HEK293 (cell line): ENCODE measurements around the gene DNM1.

Experiments used
- CTCF ChIA-PET: fragments of 350-600 bp; formaldehyde crosslinking; extraction: SDS; loops from one replicate; lab custom pipeline; 2021; ENCODE audit warnings: antibody characterized with exemption; lab: Yijun Ruan, JAX
- POLR2A ChIA-PET: fragments of 300-600 bp; formaldehyde crosslinking; extraction: SDS; loops from one replicate; lab custom pipeline; 2020; ENCODE audit warnings: antibody characterized with exemption, inconsistent platforms; lab: Yijun Ruan, JAX
- H3K27ac ChIP-seq: fragments of 200-500 bp; sonication (Bioruptor generic); 2 replicates; pipeline ENCODE4 v1.5.1; 2014; ENCODE audit warnings: low read depth, low read length, control low read depth, inconsistent platforms; ENCODE audit errors: extremely low read depth
- H3K36me3 ChIP-seq, 2 experiments: fragments of 200-500 bp in 1 of 2; sonication (Bioruptor generic) in 1 of 2; 1 replicate in 1 of 2; 2 replicates in 1 of 2; pipeline ENCODE4 v1.5.1; 2014 to 2017; ENCODE audit warnings: inconsistent platforms in 2 of 2, low read length in 2 of 2; ENCODE audit not compliant: control insufficient read depth in 2 of 2, insufficient read depth in 1 of 2
- H3K4me1 ChIP-seq: fragments of 200-500 bp; sonication (Bioruptor generic); 2 replicates; pipeline ENCODE4 v1.5.1; 2014; ENCODE audit warnings: mild to moderate bottlenecking, low read length, inconsistent platforms; ENCODE audit not compliant: control insufficient read depth, insufficient read depth
- H3K4me3 ChIP-seq: 2 replicates; pipeline ENCODE4 v1.5.1; 2011; ENCODE audit warnings: low read depth, mild to moderate bottlenecking, control low read depth, low read length, moderate library complexity
- H3K9me3 ChIP-seq: fragments of 200-500 bp; sonication (Bioruptor generic); 2 replicates; pipeline ENCODE4 v1.5.1; 2014; ENCODE audit warnings: low read depth, low read length, inconsistent platforms; ENCODE audit not compliant: control insufficient read depth, insufficient read depth
- GLIS2 ChIP-seq: fragments of 450-650 bp; formaldehyde crosslinking; IDR thresholded peaks from 2 replicates; pipeline ENCODE4 v1.5.1; 2016; ENCODE audit warnings: missing biosample characterization, missing genetic modification characterization
- HOXA7 ChIP-seq: sonication (generic); formaldehyde crosslinking; IDR thresholded peaks from 2 replicates; pipeline ENCODE4 v1.8.1; 2022; ENCODE audit warnings: missing genetic modification reagents, borderline replicate concordance
- MZF1 ChIP-seq: fragments of 450-650 bp; formaldehyde crosslinking; IDR thresholded peaks from 2 replicates; pipeline ENCODE4 v1.5.1; 2017; ENCODE audit warnings: missing biosample characterization, missing genetic modification characterization, borderline replicate concordance
- REST ChIP-seq: fragments of 450-650 bp; formaldehyde crosslinking; IDR thresholded peaks from 2 replicates; pipeline ENCODE4 v1.5.1; 2016; ENCODE audit warnings: missing biosample characterization, missing genetic modification characterization
- TRIM28 ChIP-seq: IDR thresholded peaks from 2 replicates; pipeline ENCODE4 v1.6.1; 2011; ENCODE audit warnings: low read length, control low read depth, borderline replicate concordance
- YY1 ChIP-seq: fragments of 450-650 bp; formaldehyde crosslinking; IDR thresholded peaks from 2 replicates; pipeline ENCODE4 v1.5.1; 2018; ENCODE audit warnings: missing biosample characterization, missing genetic modification characterization
- ZBTB44 ChIP-seq: fragments of 450-650 bp; IDR thresholded peaks from 2 replicates; pipeline ENCODE4 v1.5.1; 2018; ENCODE audit warnings: missing biosample characterization, mild to moderate bottlenecking, missing genetic modification characterization
- ZFHX2 ChIP-seq: fragments of 450-650 bp; formaldehyde crosslinking; conservative IDR thresholded peaks from 2 replicates; pipeline ENCODE4 v1.5.1; 2016; ENCODE audit warnings: missing biosample characterization, missing genetic modification characterization
- ZFP3 ChIP-seq: fragments of 450-650 bp; formaldehyde crosslinking; IDR thresholded peaks from 2 replicates; pipeline ENCODE4 v1.5.1; 2016; ENCODE audit warnings: low read depth, missing biosample characterization, missing genetic modification characterization
- ZFP37 ChIP-seq: fragments of 450-650 bp; formaldehyde crosslinking; IDR thresholded peaks from 2 replicates; pipeline ENCODE4 v1.5.1; 2016; ENCODE audit warnings: missing biosample characterization, missing genetic modification characterization
- ZFP41 ChIP-seq: fragments of 450-650 bp; formaldehyde crosslinking; IDR thresholded peaks from 2 replicates; pipeline ENCODE4 v1.5.1; 2016; ENCODE audit warnings: missing biosample characterization, missing genetic modification characterization, borderline replicate concordance
- ZNF155 ChIP-seq: fragments of 450-650 bp; formaldehyde crosslinking; IDR thresholded peaks from 2 replicates; pipeline ENCODE4 v1.5.1; 2016; ENCODE audit warnings: missing biosample characterization, missing genetic modification characterization
- ZNF202 ChIP-seq: fragments of 450-650 bp; formaldehyde crosslinking; IDR thresholded peaks from 2 replicates; pipeline ENCODE4 v1.5.1; 2016; ENCODE audit warnings: missing biosample characterization, missing genetic modification characterization, borderline replicate concordance
- ZNF248 ChIP-seq: fragments of 450-650 bp; formaldehyde crosslinking; IDR thresholded peaks from 2 replicates; pipeline ENCODE4 v1.5.1; 2017; ENCODE audit warnings: missing biosample characterization, missing genetic modification characterization
- ZNF354C ChIP-seq: fragments of 450-650 bp; formaldehyde crosslinking; IDR thresholded peaks from 2 replicates; pipeline ENCODE4 v1.5.1; 2016; ENCODE audit warnings: missing biosample characterization, missing genetic modification characterization, low read depth, borderline replicate concordance
- ZNF366 ChIP-seq: fragments of 450-650 bp; formaldehyde crosslinking; conservative IDR thresholded peaks from 2 replicates; pipeline ENCODE4 v1.5.1; 2016; ENCODE audit warnings: missing biosample characterization, missing genetic modification characterization
- ZNF555 ChIP-seq: fragments of 450-650 bp; formaldehyde crosslinking; conservative IDR thresholded peaks from 2 replicates; pipeline ENCODE4 v1.5.1; 2017; ENCODE audit warnings: missing biosample characterization, mild to moderate bottlenecking, missing genetic modification characterization, inconsistent platforms
- ZNF623 ChIP-seq: fragments of 450-650 bp; formaldehyde crosslinking; IDR thresholded peaks from 2 replicates; pipeline ENCODE4 v1.5.1; 2016; ENCODE audit warnings: missing biosample characterization, missing genetic modification characterization
- ZNF654 ChIP-seq: fragments of 450-650 bp; formaldehyde crosslinking; IDR thresholded peaks from 2 replicates; pipeline ENCODE4 v1.5.1; 2016; ENCODE audit warnings: low read depth, missing biosample characterization, missing genetic modification characterization
- ZNF670 ChIP-seq: fragments of 450-650 bp; formaldehyde crosslinking; IDR thresholded peaks from 2 replicates; pipeline ENCODE4 v1.5.1; 2016; ENCODE audit warnings: missing biosample characterization, missing genetic modification characterization, low read depth
- ZNF76 ChIP-seq: fragments of 450-650 bp; formaldehyde crosslinking; IDR thresholded peaks from 2 replicates; pipeline ENCODE4; 2016; ENCODE audit warnings: low read depth, missing biosample characterization, missing genetic modification characterization, borderline replicate concordance
- ZSCAN23 ChIP-seq: fragments of 450-650 bp; formaldehyde crosslinking; IDR thresholded peaks from 2 replicates; pipeline ENCODE4 v1.5.1; 2016; ENCODE audit warnings: missing biosample characterization, missing genetic modification characterization
- ZSCAN30 ChIP-seq: fragments of 450-650 bp; IDR thresholded peaks from 2 replicates; pipeline ENCODE4 v1.5.1; 2018; ENCODE audit warnings: missing biosample characterization, mild to moderate bottlenecking, missing genetic modification characterization, moderate library complexity
- TF ChIP-seq, protein P1 (sequence below): fragments of 450-650 bp; formaldehyde crosslinking; IDR thresholded peaks from 2 replicates; pipeline ENCODE4 v1.5.1; 2016; ENCODE audit warnings: missing biosample characterization, missing genetic modification characterization
- TF ChIP-seq, protein P2 (sequence below): fragments of 450-650 bp; formaldehyde crosslinking; IDR thresholded peaks from 2 replicates; pipeline ENCODE4 v1.5.1; 2017; ENCODE audit warnings: missing biosample characterization, missing genetic modification characterization

Gene DNM1

DNA sequence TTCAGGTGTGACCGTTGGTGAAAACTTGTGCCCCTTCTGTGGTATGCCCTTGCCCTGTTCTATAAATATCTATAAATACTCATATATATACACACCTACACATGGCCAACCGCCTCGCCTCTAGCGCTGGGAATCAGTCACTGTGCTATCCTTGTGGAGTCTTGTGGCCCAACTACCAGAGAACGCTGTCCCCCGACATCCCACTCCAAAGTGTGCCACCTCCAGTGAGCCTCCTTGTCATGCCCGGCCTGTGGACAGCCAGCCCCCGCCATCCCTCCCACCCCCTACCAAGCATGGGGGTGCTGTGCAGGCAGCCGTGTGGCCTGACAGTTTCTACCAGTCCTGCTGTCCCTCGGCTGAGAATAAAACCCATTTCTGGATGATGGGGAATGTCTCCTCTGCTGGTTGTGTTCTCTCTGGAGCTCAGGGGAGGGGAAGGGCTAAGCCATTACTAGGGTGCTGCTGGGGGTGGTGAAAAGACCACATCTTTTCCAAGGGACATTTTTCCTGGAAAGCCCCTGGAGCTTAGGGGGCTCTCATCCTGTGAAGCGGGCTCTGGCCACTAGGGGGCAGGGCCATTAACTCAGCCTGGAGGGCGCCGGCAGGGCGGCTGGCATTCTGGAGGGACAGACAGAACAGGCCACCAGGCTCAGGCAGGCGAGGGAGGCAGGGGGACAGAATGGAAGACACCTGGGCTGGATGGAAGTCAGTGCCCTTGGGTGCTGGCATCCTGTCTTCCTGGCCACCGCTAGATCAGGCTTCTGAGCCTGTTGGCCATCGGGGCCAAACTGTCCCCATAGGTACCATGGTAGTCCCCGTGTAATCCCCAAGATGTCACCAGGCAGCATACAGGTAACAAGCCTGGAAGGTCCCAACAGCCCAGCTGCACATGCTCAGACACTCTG is 51.9 kb downstream of the DNM1 start:
- no peaks in the 10 kb centered on the region for H3K9me3 ChIP-seq
- POLR2A ChIA-PET: interaction anchor here (0.9 kb wide), 2 partner anchors 13 to 21 kb away, joined by 4 read pairs; partner anchors contain the start of genes GOLGA2 and SWI5
- H3K36me3 ChIP-seq: peaks cover 0 to 55% of the 10 kb centered on the region in 2 experiments; a peak in 1 of 3 replicates
- no peak overlapping the region for H3K4me3 ChIP-seq
- H3K4me1 ChIP-seq: no peaks in the 10 kb centered on the region
- CTCF ChIA-PET: interaction anchor here (0.6 to 2.1 kb wide), 28 partner anchors 9 to 834 kb away, joined by 3 to 12 read pairs (median 4); partner anchors contain the start of genes GOLGA2, NAIF1 and SWI5
- no peak overlapping the region for H3K27ac ChIP-seq
- no peak for TF ChIP-seq ZNF76 (tag by site-specific recombination)
- TF ChIP-seq ZBTB44 (tag by site-specific recombination): no peak
- TF ChIP-seq ZNF654 (tag by site-specific recombination): 0 out of 2 replicates have a peak, but pooled peaks have one; percentile 12
- TF ChIP-seq ZNF555 (tag by site-specific recombination): no peak
- TF ChIP-seq ZNF354C (tag by site-specific recombination): no peak
- no peak for TF ChIP-seq ZNF670 (tag by site-specific recombination)
- TF ChIP-seq ZFP41 (tag by site-specific recombination): no peak
- peak; percentile 27; the same call in 1 of the 2 replicates for TF ChIP-seq ZFHX2 (tag by site-specific recombination)
- TF ChIP-seq ZNF623 (tag by site-specific recombination): no peak
- no peak for TF ChIP-seq YY1 (tag by site-specific recombination)
- TF ChIP-seq ZNF248 (tag by site-specific recombination): no peak
- no peak for TF ChIP-seq REST (tag by site-specific recombination)
- TF ChIP-seq, protein P1, sequence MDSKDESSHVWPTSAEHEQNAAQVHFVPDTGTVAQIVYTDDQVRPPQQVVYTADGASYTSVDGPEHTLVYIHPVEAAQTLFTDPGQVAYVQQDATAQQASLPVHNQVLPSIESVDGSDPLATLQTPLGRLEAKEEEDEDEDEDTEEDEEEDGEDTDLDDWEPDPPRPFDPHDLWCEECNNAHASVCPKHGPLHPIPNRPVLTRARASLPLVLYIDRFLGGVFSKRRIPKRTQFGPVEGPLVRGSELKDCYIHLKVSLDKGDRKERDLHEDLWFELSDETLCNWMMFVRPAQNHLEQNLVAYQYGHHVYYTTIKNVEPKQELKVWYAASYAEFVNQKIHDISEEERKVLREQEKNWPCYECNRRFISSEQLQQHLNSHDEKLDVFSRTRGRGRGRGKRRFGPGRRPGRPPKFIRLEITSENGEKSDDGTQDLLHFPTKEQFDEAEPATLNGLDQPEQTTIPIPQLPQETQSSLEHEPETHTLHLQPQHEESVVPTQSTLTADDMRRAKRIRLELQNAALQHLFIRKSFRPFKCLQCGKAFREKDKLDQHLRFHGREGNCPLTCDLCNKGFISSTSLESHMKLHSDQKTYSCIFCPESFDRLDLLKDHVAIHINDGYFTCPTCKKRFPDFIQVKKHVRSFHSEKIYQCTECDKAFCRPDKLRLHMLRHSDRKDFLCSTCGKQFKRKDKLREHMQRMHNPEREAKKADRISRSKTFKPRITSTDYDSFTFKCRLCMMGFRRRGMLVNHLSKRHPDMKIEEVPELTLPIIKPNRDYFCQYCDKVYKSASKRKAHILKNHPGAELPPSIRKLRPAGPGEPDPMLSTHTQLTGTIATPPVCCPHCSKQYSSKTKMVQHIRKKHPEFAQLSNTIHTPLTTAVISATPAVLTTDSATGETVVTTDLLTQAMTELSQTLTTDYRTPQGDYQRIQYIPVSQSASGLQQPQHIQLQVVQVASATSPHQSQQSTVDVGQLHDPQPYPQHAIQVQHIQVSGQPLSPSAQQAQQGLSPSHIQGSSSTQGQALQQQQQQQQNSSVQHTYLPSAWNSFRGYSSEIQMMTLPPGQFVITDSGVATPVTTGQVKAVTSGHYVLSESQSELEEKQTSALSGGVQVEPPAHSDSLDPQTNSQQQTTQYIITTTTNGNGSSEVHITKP (tag by site-specific recombination): peak; percentile 70
- TF ChIP-seq ZFP3 (tag by site-specific recombination): no peak
- no peak for TF ChIP-seq ZNF366 (tag by site-specific recombination)
- no peak for TF ChIP-seq ZNF202
- TF ChIP-seq ZFP37: 0 out of 2 replicates have a peak, but pooled peaks have one; percentile 23
- TF ChIP-seq HOXA7 (CRISPR knock-in tag): no peak
- no peak for TF ChIP-seq MZF1 (tag by site-specific recombination)
- TF ChIP-seq ZNF155 (tag by site-specific recombination): no peak
- TF ChIP-seq ZSCAN23 (tag by site-specific recombination): no peak
- peak; percentile 27; the same call in 1 of the 2 replicates for TF ChIP-seq ZSCAN30 (tag by site-specific recombination)
- TF ChIP-seq GLIS2 (tag by site-specific recombination): no peak
- no peak for TF ChIP-seq TRIM28
- TF ChIP-seq, protein P2, sequence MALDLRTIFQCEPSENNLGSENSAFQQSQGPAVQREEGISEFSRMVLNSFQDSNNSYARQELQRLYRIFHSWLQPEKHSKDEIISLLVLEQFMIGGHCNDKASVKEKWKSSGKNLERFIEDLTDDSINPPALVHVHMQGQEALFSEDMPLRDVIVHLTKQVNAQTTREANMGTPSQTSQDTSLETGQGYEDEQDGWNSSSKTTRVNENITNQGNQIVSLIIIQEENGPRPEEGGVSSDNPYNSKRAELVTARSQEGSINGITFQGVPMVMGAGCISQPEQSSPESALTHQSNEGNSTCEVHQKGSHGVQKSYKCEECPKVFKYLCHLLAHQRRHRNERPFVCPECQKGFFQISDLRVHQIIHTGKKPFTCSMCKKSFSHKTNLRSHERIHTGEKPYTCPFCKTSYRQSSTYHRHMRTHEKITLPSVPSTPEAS (tag by site-specific recombination): no peak
